Mucosa of descending colon (tissue), 3 donors: ENCODE results near the gene TDRD1. TPM values are rescaled to one million over a fixed set of nuclear protein-coding genes. Genes with fewer than 3 reads are reported as not detected.

Source experiments
- ATAC-seq: fragments of 200-7000 bp; cut with Tn5 transposase; one replicate; pipeline ENCODE4 v1.9.1; 2020; ENCODE audit warnings: mild to moderate bottlenecking, moderate library complexity
- DNase-seq, 3 donors: peaks; one replicate each; pipeline ENCODE4 v3.0.0-alpha.2; 2020
- H3K36me3 ChIP-seq: fragments of 200-600 bp; one replicate; pipeline ENCODE4 v1.8.0; 2021; ENCODE audit warnings: low read depth, mild to moderate bottlenecking
- H3K4me1 ChIP-seq: fragments of 200-600 bp; one replicate; pipeline ENCODE4 v1.8.0; 2021; ENCODE audit warnings: low read depth, mild to moderate bottlenecking
- H3K4me3 ChIP-seq: fragments of 200-600 bp; one replicate; pipeline ENCODE4 v1.8.0; 2021; ENCODE audit warnings: mild to moderate bottlenecking
- H3K9me3 ChIP-seq: fragments of 200-600 bp; one replicate; pipeline ENCODE4 v1.8.0; 2021; ENCODE audit warnings: mild to moderate bottlenecking
- CTCF ChIP-seq: fragments of 200-600 bp; IDR thresholded peaks from one replicate; pipeline ENCODE4 v1.8.0; 2022; ENCODE audit warnings: antibody characterized with exemption, mild to moderate bottlenecking
- intact Hi-C, 2 donors: fragments of 100-400 bp; cut with DNase I in 1 of 2; cut with micrococcal nuclease in 1 of 2; formaldehyde crosslinking; loops; one replicate each; pipeline versions ENCODE4 v1.11.0 to v1.11.1; 2022; cut with DNase I, micrococcal nuclease
- total RNA-seq, 3 donors: library from RNA; stranded (reverse); fragmentation: NEBNext Ultra II Directional in 2 of 3; extraction: Animal tissue kit (Norgen Biotek cat#: 25700) in 2 of 3; gene quantifications; one replicate each; pipeline versions ENCODE4 v1.2.1 to v1.2.4, GENCODE V29; 2021 to 2023
- donor health status: DM: no; HTN: no; CAD: no; lungs with moderate emphysema.
- donor health status: DM: no; HTN: no; CAD: no.
- donor health status: DM: no; HTN: yes; CAD: no.

TDRD1 gene
- total RNA-seq, 3 donors from 2014 or later: 0.06 to 1.7 (median 0.09) TPM

GRCh38 chr10:114278884-114279191 is 99.7 kb downstream of the TDRD1 start:
- Histone ChIP-seq H3K4me3 (no peak overlapping the region), H3K9me3 (no peaks in the 10 kb centered on the region), H3K36me3 (no peaks in the 10 kb centered on the region), H3K4me1 (no peaks in the 10 kb centered on the region)
- no peak for TF ChIP-seq CTCF
- DNase-seq: no peak
- intact Hi-C loops: no loop called here
- ATAC-seq: no peak

DNA sequence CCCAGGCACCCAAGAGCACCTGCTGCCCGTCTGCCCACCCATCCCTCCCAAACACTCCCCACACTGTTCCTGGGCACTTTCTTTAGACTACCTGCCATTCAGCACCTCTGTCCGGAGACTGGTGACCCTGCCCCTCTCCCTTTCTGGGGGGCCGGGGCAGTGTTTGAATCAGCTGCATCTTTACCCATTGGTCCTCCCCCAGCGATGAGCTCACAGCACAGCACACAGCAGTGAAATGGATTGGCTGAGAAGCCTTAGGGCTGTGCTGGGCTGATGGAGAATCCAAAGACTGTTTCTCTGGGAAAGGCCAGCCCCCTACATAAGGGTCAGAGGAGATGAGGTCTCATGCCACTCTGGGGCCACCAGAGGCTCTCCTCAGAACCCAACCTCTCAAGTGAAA is 100.1 kb downstream of the TDRD1 start:
- intact Hi-C loops: no loop called here
- no peak for TF ChIP-seq CTCF
- no peak overlapping the region for H3K4me3 ChIP-seq
- no peaks in the 10 kb centered on the region for H3K36me3 ChIP-seq
- no peak for DNase-seq
- H3K9me3 ChIP-seq: no peaks in the 10 kb centered on the region
- ATAC-seq: no peak
- H3K4me1 ChIP-seq: no peaks in the 10 kb centered on the region

GRCh38 chr10:114279901-114280644 is 100.9 kb downstream of the TDRD1 start:
- H3K36me3 ChIP-seq: no peaks in the 10 kb centered on the region
- ATAC-seq (no peak), DNase-seq (no peak)
- no peak for TF ChIP-seq CTCF
- no peak overlapping the region for H3K4me3 ChIP-seq
- no peaks in the 10 kb centered on the region for H3K9me3 ChIP-seq
- intact Hi-C loops: no loop called here
- H3K4me1 ChIP-seq: no peaks in the 10 kb centered on the region

DNA sequence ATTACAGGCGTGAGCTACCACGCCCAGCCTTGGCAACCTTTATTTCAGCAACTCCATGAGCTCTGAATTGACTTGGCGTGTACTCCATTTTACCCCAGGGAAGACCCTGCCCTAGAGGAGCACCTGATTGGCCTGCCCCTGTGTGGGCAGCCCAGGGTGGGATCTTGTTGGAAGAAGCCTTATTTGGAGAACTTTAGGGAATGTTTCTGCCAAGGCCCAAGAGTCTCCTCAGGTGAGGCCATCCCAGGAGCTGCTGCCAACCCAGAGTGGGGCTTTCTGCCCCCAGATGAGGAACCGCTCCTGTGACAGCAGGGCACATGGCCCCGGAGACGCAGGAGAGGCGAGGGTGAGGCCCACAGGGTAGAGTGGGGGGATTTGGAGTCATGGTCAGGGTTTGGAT is 101.9 kb downstream of the TDRD1 start:
- intact Hi-C loops: no loop called here
- TF ChIP-seq CTCF: no peak
- no peaks in the 10 kb centered on the region for H3K36me3 ChIP-seq
- H3K4me3 ChIP-seq: no peak overlapping the region
- H3K9me3 ChIP-seq: no peaks in the 10 kb centered on the region
- DNase-seq: no peak
- ATAC-seq: no peak
- no peaks in the 10 kb centered on the region for H3K4me1 ChIP-seq

GRCh38 chr10:114281461-114281860 is 102.3 kb downstream of the TDRD1 start:
- Histone ChIP-seq H3K4me1 (no peaks in the 10 kb centered on the region), H3K9me3 (no peaks in the 10 kb centered on the region), H3K36me3 (no peaks in the 10 kb centered on the region), H3K4me3 (no peak overlapping the region)
- no peak for TF ChIP-seq CTCF
- no peak for ATAC-seq
- no peak for DNase-seq
- intact Hi-C loops: no loop called here

Other genes starting within 250 kb of the TDRD1 start
- 1 to 10 TPM; 1.5 to 2.8 (median 1.8) TPM for gene ADRB1, start 135.5 kb upstream of the TDRD1 start, total RNA-seq
- 10 to 100 TPM; 36.4 to 54.8 (median 53.6) TPM for gene CCDC186, start 5.2 kb upstream of the TDRD1 start, total RNA-seq
- gene VWA2, start 59.9 kb downstream of the TDRD1 start, total RNA-seq: 1 to 10 TPM in 2 of 3 donors, under 1 TPM in 1; 0.47 to 3.2 (median 1.9) TPM
- 10 to 100 TPM in 2 of 3 donors, 1 to 10 TPM in 1; 6.7 to 23.4 (median 11.6) TPM for gene AFAP1L2, start 225.1 kb downstream of the TDRD1 start, total RNA-seq